DMS114 treated with DMSO at 0.1 percent for 48 hours (cell line): ENCODE results near the gene LRPPRC.

Source experiments
- DNase-seq: peaks from one replicate; lab custom pipeline; 2025; ENCODE audit not compliant: unreplicated experiment; lab: John Stamatoyannopoulos, UW

LRPPRC gene

DNA sequence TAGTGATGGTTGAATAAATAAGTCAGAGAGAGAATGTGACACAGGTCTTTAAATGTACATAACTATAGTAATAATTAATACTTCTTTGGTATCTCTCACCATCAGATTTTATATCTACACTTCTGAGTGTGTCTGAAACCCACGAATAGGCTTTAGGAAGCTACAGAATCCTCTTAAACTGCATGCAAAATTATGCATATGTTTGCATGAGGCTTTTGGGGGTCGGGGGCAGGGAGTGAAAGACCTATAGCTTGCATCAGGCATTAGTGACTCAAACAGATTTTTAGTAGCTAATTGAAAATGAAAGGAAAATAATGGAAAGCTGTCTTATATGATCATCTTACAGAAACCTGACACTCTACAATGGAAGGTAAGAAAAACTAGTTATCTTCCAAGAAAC, 14.9 kb downstream of the LRPPRC start:
- no peak for DNase-seq

DNA sequence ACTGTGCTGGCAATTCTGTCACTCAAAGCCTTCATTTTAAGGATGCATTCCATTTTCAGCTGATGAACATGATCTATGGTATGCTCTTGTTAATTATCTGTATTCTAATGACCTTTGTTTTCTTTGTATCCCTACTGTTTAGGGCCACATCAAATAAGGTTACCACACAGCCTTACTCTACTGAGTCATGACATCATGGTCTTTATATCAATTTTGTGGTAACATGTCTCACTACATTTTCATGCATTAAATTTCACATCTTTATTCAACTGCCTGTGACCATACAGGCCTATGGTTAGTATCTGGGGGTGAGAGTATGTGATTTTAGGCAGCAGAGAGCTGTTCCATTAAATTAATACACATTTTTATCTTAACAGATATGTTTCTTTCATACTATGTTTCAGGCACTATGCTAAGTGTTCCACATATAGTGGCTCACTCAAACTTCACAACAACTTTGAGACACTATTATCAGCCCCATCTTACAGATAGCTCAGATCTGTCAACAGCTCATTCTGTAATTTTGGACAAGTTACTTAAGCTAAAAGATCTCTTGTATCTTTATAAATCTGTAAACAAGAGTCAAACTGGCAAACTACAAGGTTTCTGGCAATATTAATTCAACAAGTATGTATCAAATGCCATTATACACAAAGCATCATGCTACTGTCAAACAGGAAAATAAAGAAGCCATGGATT, 18.0 kb downstream of the LRPPRC start:
- DNase-seq, result no peak

DNA sequence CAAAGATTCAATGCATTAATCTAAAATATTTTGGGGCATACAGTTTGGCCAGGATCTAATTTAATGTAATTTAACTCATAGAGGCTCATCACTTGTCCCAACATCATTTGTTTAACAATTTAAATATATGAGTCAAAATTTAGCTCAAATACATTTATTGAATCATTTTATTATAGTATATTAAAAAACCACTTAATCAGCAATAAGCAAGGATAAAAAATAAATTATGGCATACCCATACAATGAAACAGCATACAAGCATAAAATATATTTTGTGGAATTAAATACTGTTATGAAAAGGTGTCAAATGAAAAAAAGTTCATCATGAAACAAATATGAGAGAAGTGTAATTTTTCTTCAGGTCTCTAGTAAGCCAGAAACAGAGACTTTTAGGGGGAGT, 34.9 kb downstream of the LRPPRC start:
- no peak for DNase-seq

DNA sequence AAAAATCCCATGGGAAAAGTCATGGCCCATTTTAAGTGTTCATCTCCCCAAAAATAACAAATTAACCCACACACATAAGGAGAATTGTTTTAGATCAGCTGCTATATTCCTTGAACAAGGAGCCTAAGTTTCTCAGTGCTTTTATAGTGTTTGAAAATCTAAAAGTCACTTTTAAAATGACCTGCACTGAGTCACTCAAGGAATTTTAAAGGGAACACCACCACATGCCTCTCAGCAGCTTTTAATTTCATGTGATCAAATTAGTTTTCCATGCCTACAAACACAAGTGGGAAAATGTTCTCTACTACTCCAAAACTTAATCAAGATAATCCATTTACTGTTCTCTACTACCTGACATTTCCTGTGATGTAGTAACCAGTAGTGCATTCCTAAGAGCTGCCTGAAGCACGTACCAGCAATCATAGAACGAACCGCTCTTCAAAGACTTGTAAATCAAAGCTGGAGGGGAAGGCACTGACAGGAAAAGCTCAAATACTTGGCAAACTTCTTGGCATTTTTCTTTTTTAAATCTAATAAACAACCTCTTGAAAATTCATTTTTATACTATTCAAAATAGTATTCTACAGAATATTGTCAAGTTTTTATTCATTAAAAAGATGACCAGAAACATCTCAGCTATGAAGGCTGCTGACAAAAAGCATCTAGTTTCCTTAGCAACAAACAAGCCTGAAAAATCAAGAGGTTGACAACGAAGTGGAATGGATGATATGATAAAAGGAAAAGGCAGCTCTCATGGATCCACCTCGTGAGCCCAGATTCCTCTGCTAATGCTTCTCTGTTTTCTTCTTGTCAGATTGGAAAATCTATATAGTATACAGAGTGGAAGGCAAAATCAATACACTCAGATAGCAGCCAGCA, 37.2 kb downstream of the LRPPRC start:
- no peak for DNase-seq

DNA sequence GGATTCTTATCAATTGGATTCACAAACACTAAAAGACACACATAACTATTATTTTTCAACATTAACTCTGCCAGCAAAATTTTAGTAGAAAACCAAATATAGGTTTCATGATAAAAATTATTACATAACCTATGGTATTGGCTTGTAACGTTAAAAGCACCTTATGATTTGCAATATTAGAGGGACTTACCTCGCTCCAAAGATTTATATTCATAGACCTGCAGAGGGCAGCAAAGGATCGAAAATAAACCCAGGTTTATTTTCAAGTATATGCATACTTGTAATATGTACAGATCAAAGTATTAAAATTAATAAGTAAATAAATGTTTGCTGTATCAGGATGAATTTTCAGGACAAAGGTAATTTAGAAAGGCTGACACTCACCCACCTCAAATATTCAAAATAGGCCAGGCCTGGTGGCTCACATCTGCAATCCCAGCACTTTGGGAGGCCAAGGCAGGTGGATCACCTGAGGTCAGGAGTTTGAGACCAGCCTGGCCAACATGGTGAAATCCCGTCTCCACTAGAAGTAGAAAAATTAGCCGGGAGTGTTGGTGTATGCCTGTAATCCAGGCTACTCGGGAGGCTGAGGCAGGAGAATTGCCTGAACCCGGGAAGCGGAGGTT, 45.3 kb downstream of the LRPPRC start:
- DNase-seq, result peak; percentile 16

DNA sequence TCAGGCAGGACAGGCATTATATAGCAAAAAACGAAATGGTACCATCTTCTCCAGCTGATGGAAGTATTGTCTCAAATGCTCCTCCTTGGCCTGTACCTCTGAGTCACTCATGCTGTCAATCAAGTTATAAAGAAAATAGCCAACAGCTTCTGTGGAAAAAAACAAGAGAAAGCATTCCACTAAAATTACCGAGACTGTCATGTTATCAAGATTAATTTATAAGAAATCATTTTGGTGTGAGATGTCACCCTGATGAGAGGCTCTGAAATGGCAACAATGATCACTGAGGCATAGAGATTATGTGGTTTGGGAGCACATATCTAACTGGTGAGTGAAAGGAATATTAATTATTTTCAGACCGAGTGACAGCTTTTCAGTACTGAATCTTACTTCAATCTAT, 47.4 kb downstream of the LRPPRC start:
- DNase-seq, result no peak

DNA sequence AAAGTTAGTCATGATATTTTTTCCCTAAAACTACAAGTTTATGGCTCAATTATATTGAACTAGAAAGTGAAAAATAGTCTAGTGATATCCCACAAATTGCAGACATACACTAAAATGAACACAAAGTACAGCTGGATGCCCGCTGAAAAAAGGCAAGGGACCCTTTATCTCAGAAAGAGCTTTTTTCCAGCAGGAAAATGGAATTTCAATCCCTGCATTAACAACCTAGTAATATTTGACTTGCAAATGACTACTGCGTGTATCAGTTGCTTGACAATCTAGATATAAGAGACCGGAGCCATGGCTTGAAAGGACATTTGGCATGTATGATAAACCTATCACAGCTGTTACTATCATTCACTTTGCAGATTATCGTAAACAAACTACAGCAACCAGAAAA, 49.1 kb downstream of the LRPPRC start:
- DNase-seq, result no peak

DNA sequence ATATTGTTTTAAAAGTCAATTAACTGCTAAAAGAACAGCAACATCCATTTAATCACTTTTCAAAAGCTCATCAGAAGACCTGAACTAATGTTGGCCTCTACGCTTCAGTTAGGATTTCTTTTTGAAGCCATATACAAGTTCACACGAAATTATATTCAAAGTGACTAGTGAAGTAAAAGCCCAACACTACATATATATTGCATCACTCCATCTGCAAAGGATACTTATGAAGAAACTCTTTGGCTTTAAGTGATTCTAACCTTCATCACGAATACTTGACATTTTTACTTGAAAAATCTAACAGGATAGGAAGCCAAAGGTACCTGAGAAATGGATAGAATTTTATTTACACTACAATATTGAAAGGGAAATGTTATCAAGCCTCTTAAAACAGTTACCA, 50.4 kb downstream of the LRPPRC start:
- DNase-seq, result peak; percentile 74

DNA sequence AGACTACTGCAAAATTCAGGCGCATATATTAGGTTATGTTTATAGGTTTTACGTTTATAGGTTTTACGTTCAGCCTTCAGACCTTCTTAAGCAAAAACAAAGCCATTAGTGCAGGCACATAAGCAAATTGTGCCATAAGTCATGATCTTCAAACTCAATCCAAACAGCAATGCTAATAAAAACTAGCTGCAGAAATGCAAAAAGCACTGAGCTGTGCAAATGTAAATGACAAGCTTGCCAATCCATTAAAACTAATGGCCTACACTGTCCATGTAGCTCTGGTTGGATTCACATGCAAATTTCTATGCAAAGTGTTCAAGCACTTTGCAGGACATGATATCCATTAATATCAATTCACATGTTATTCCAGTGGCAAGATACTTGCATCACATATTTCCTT, 50.9 kb downstream of the LRPPRC start:
- no peak for DNase-seq

DNA sequence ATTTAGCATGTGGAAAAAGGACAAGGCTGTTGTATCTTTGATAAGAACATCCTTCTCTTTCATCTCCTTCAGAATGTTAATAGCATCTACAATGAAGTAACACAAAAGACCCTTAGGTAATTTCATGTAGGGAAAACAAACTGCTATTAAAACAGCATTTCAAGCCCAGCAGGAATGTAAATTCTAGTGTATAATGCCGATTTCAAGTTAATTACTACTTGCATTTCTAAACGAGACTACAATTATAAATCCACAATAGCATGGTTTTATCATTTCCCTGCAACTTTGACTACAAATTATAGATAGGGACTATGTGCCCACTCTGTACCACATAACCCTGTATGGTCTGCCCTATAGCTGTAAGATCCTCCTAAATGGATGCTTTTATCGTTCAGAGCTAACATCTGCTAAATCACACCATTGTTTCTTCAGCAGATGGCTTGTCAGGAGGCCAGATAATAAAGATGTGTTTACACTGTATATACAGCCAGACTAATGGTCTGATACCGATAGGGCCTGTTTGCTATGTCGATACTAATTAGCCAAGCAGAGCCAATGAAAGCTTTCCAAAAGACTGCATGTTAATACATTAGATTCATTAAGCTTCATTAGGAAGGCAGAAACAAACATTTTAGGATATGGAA, 51.9 kb downstream of the LRPPRC start:
- DNase-seq, result peak; percentile 32

DNA sequence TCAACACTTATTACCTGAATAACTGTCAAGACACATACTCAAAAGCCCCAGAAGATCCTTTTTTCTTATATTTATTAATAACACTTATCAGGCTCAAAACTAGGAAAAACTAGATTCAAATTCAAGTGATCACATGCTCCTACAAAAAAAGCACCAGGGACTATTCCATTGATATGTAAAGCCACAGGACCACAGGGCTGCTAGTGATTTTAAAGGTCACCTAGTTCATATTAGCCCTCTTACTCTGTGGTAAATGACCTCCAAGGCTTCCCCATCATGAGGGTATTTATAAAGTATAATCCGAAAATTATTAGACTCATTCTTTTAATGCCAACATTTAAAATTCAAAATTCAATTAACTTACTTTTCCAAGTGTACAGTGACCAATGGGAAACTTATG, 52.5 kb downstream of the LRPPRC start:
- DNase-seq, result no peak

DNA sequence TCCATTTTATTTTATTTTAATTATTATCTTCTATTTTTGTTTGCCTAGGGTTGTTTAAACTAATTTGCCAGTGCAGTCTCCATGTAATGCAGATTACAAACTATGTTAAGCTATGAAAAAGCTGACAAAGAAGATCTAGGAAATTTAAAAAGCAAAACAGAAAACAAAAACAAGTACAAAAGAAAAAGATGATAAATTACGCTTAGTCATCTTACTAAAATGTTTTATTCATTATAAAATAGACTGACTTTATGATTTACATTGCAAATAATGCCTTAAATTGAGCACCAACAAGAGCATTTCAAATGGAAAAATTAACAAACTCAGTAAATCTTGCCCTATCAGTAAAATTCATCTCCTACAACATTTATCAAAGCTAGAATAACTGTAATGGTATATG, 52.9 kb downstream of the LRPPRC start:
- no peak for DNase-seq

DNA sequence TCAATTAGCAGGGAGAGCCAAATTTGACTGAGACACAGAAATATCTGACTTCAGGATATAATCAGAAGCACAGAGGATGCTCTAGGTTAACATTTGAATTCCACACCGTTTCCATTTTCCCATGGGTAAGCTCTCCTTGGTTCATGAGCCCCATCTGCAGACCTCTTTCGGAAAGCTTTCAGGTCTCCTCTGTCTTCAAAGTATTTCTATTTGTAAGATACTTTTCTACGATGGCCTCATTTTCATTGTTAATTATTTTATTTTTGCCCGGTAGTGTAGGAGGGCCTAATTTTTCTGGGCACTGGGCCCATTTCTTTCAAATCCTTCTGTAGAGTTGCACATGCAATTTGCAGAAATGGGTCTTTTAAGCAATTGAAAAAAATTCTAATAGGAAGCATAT, 53.8 kb downstream of the LRPPRC start:
- no peak for DNase-seq

DNA sequence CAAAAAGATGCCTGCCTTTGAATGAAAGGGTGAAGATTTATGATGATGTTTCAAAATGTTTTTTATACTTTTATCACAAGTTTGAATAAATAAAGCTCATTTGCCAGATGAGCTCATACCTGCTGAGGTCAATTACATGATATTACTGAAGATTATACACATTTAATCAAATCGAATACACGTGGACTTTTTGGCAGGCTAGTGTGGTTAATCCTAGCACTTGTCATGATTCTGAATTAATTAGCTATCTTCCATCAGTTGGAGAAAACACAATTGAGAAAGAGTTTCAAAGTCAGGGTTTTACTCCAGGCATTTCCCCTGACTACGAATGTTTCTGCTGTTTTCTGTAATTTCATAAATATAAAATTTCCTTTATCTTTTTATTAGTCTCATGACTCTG, 54.4 kb downstream of the LRPPRC start:
- no peak for DNase-seq

DNA sequence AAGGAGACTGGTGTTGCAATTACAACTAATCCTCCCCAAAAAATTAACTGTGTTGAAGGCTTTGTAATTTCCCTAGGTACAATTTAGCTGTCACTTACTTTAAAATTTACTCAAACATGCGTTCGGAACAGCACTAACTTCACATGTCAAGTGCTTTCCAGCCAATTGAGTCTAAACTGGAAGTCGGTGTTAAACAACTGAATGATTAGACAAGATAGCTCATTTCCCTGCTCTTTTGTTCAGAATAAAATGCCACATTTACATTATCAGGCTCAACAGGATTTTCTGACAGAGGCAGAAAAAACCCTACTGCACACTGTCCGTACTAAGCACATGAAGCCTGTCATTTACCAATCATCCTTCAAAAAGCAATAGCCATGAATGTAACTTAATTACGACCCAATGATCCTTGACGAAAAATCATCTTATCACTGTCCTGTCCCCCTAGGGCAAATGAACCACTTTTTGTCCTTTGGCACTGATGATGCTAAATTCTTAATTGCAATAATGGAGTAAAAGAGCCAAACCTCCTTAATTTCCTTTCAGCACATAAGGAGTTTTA, 56.0 kb downstream of the LRPPRC start:
- DNase-seq, result peak; percentile 21

DNA sequence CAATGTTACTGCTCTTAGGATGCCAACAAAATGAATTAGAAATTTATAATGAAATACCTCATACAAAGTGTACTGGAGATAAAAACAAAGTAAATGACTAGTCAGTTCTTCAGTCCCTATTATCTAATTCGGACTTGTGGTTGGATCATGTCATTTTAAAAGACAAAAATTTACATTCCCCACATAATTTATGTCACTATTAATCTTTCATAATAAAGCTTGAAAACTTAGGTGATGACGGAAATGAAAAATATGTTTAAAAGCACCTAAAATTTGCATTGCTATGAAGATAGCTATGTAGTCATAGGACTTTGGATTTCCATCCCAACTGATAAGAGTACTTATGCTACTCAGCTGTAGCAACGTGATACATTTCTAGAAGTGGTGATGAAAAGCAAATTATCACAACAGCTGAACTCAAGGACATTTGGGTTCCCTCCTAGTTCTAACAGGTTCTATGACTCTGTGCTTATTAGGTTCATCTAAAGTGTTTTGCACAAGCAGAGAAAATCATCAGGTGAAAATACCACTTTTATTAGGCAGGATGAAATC, 58.4 kb downstream of the LRPPRC start:
- DNase-seq, result no peak

DNA sequence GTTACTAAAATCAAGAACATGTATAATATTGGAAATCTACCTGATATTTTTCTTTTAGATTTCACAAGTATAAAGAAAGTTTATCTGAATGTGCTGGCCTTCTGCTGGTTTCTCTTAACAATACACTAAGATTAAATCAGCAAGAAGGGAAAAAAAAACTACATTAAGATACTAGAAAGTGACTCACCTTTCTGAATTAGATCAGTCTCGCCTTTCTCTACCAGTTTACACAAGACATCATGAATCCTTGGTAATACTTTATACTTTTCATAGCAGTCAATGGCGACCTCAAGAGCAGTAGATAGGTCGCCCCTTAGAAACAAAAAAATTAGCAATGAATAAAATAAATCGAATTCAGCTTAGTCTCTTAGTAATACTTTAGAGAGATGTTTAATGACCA, 61.2 kb downstream of the LRPPRC start:
- DNase-seq, result no peak

DNA sequence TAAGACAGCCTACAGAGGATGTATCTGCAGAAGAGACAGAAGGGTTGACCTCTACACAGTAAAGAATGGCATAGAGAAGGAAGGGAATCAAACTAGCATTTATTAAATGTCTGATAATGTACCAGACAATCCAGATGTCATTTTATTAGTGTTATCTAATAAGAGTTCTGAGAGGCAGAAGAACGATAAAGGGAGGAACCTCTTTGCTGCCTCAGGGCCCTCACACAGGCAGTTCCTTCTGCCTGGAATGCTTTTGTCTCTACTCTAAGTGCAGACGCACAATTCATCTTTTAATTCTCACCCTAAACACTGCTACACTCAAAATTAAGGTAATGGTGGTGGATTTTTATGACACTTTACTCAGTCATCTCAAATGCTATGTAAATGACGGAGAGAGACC, 64.5 kb downstream of the LRPPRC start:
- no peak for DNase-seq

DNA sequence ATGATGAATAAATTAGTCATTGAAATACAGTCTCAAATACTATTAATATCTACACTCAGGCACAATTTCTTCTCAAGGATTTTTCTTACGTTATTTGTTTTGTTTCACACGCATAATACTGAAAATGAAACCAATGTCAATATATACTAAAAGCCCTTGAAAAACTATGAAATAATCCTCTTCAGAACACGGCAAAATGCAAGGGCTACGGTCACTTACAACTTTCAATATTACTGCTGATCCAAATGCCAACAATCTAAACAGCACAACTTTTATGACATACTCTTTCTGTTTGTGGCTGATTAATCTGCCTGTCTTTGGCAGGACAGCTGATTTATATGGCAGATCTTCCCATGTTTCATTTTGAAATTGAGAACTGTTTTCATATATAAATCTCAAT, 68.3 kb downstream of the LRPPRC start:
- no peak for DNase-seq

DNA sequence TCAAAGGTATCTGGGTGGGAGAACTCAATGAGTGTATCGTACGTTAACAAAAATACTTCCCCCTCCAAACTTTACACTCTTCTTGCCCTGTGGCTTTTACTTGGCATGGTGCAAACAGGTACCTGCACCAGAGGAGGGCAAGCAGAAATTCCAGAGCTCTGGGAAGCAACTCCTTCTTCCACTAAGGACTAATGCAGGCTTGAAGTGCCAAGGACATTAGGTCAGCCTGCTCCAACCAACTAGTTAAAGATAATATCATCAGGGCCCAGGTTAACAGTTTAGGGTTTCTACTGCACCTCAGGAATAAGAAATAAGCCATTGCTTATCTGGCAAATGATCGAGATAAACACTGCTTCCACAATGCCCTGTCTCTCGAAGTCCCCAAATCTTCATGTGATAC, 70.4 kb downstream of the LRPPRC start:
- no peak for DNase-seq

DNA sequence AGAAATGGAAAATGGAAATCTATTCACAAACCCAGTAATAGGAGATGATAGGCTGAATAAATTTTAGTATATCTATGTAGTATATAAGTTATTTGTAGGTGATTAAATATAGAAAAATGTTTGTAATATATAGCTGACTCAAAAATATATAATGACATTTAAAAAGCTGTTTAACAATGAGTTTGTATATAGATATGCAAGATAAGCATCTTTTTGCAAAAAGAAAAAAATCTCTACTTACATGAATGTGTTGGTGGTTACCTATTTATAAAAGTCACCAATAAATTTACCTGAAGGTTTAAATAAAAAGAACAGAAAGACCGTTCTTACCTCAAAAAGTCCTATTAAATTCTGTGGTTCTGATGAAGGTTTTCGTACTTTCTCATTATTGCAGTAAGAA, 71.3 kb downstream of the LRPPRC start:
- no peak for DNase-seq
